Bronchial epithelial cell (primary cell): ENCODE data around the gene LSM12. TPM values are rescaled to one million over a fixed set of nuclear protein-coding genes. Genes with fewer than 3 reads are reported as not detected.
A peak's percentile ranks its signal among the peaks of the same experiment; 100 is the strongest.

Experiments used
- DNase-seq: peaks from one replicate; pipeline ENCODE4 v3.0.0-alpha.2; 2010; ENCODE audit warnings: low read depth
- FAIRE-seq: peaks from 2 replicates; lab custom pipeline; 2011; peaks lifted over from hg19 to GRCh38; lab: Jason Lieb, UNC
- H3K27me3 ChIP-seq: 2 replicates; pipeline ENCODE4 v1.5.1; 2011; ENCODE audit warnings: low read length; ENCODE audit not compliant: control insufficient read depth, insufficient read depth
- H3K36me3 ChIP-seq: 2 replicates; pipeline ENCODE4 v1.5.1; 2011; ENCODE audit warnings: low read length; ENCODE audit not compliant: control insufficient read depth, insufficient read depth
- H3K4me3 ChIP-seq: 2 replicates; pipeline ENCODE4 v1.5.1; 2011; ENCODE audit warnings: mild to moderate bottlenecking, low read depth, low read length, control low read depth
- CTCF ChIP-seq: IDR thresholded peaks from 2 replicates; pipeline ENCODE4 v1.5.1; 2011; ENCODE audit warnings: mild to moderate bottlenecking, moderate library complexity, low read length, control low read depth, inconsistent platforms; ENCODE audit not compliant: insufficient read depth, severe bottlenecking
- total RNA-seq: library from RNA; depleted of rRNA; stranded (reverse); fragments of >200 nt; gene quantifications from 2 replicates; pipeline ENCODE4 v1.2.1, GENCODE V29; 2014

Gene LSM12
- total RNA-seq, 1 donor from 2014 or later: 20.3 TPM

GRCh38 chr17:44012874-44013273 lies 53.6 kb downstream of the LSM12 start:
- H3K4me3 ChIP-seq: no peak overlapping the region
- no peak for DNase-seq
- H3K36me3 ChIP-seq: peaks cover 12% of the 10 kb centered on the region
- no peaks in the 10 kb centered on the region for H3K27me3 ChIP-seq
- no peak for FAIRE-seq
- TF ChIP-seq CTCF: no peak

- no peak for DNase-seq
- Histone ChIP-seq H3K4me3 (no peak overlapping the region), H3K27me3 (no peaks in the 10 kb centered on the region), H3K36me3 (peaks cover 17% of the 10 kb centered on the region)
- no peak for FAIRE-seq
- no peak for TF ChIP-seq CTCF
These were observed 54.1 kb downstream of the LSM12 start for GRCh38 chr17:44012391-44012790.

- no peak for FAIRE-seq
- DNase-seq: no peak
- TF ChIP-seq CTCF: no peak
- Histone ChIP-seq H3K4me3 (no peak overlapping the region), H3K27me3 (no peaks in the 10 kb centered on the region), H3K36me3 (peaks cover 18% of the 10 kb centered on the region)
These were observed 54.6 kb downstream of the LSM12 start for GRCh38 chr17:44011876-44012275.

- H3K27me3 ChIP-seq: no peaks in the 10 kb centered on the region
- H3K4me3 ChIP-seq: no peak overlapping the region
- H3K36me3 ChIP-seq: peaks cover 18% of the 10 kb centered on the region
- FAIRE-seq: no peak
- no peak for TF ChIP-seq CTCF
- DNase-seq: no peak
These were observed 55.4 kb downstream of the LSM12 start for GRCh38 chr17:44010966-44011647.

- no peak overlapping the region for H3K4me3 ChIP-seq
These were observed 58.1 kb downstream of the LSM12 start for GRCh38 chr17:44008205-44008909.

More at GRCh38 chr17:44008205-44008909, 58.1 kb downstream of the LSM12 start:
- Histone ChIP-seq H3K27me3 (no peaks in the 10 kb centered on the region), H3K36me3 (peaks cover 18% of the 10 kb centered on the region)
- FAIRE-seq (peak; percentile 92), DNase-seq (no peak)
- TF ChIP-seq CTCF: no peak
